WTC11 (cell line): ENCODE results near the gene FAM217B. TPM values are rescaled to one million over a fixed set of nuclear protein-coding genes. Genes with fewer than 3 reads are reported as not detected.
A peak's percentile ranks its signal among the peaks of the same experiment; 100 is the strongest.

ENCODE experiments used
- ATAC-seq: fragments of 200-7000 bp; cut with Tn5 transposase; 2 replicates; pipeline ENCODE4 v1.10.0; 2021; ENCODE audit warnings: mild to moderate bottlenecking, moderate library complexity
- CTCF ChIA-PET: fragments of 300-600 bp; sonication (Branson Sonifier 250); formaldehyde crosslinking; loops from one replicate; lab custom pipeline; 2021; ENCODE audit warnings: antibody characterized with exemption; lab: Charles Lee
- POLR2A ChIA-PET: fragments of 350-600 bp; sonication (Branson Sonifier 250); formaldehyde crosslinking; loops from one replicate; lab custom pipeline; 2021; ENCODE audit warnings: antibody characterized with exemption; lab: Charles Lee
- DNase-seq: peaks from one replicate; pipeline ENCODE4 v3.0.0; 2021; ENCODE audit warnings: low spot score
- H3K27ac Mint-ChIP-seq: 2 replicates; pipeline ENCODE4 v1.8.0; 2021; ENCODE audit warnings: mixed read lengths
- H3K27me3 Mint-ChIP-seq: 2 replicates; pipeline ENCODE4 v1.8.0; 2021; ENCODE audit warnings: low read depth, mild to moderate bottlenecking, moderate library complexity, mixed read lengths
- H3K36me3 Mint-ChIP-seq: 2 replicates; pipeline ENCODE4 v1.8.0; 2021; ENCODE audit warnings: mixed read lengths
- H3K4me1 Mint-ChIP-seq: 2 replicates; pipeline ENCODE4 v1.8.0; 2022; ENCODE audit warnings: mixed read lengths
- H3K4me3 Mint-ChIP-seq: 2 replicates; pipeline ENCODE4 v1.8.0; 2021; ENCODE audit warnings: mild to moderate bottlenecking, moderate library complexity, mixed read lengths
- H3K9me3 Mint-ChIP-seq: 2 replicates; pipeline ENCODE4 v1.8.0; 2021; ENCODE audit warnings: mixed read lengths
- AFF4 ChIP-seq: sonication (generic); formaldehyde crosslinking; IDR thresholded peaks from 2 replicates; pipeline ENCODE4 v1.8.1; 2023; ENCODE audit warnings: mild to moderate bottlenecking, missing genetic modification reagents, borderline replicate concordance
- AR ChIP-seq: fragments of 250-450 bp; sonication (Bioruptor Pico); IDR thresholded peaks from 2 replicates; pipeline ENCODE4 v1.9.0; 2021; ENCODE audit warnings: mild to moderate bottlenecking
- ATF6 ChIP-seq: sonication (generic); formaldehyde crosslinking; IDR thresholded peaks from 2 replicates; pipeline ENCODE4 v1.8.1; 2023; ENCODE audit warnings: mild to moderate bottlenecking, missing genetic modification reagents
- CDX4 ChIP-seq: fragments of 250-450 bp; sonication (Bioruptor Pico); IDR thresholded peaks from 2 replicates; pipeline ENCODE4 v1.9.0; 2021; ENCODE audit warnings: moderate library complexity, mild to moderate bottlenecking, inconsistent platforms, borderline replicate concordance
- FOXK1 ChIP-seq: sonication (generic); formaldehyde crosslinking; IDR thresholded peaks from 2 replicates; pipeline ENCODE4 v1.8.0; 2022; ENCODE audit warnings: mild to moderate bottlenecking, moderate library complexity, missing genetic modification reagents
- GABPB1 ChIP-seq: sonication (generic); formaldehyde crosslinking; IDR thresholded peaks from 2 replicates; pipeline ENCODE4 v1.8.1; 2023; ENCODE audit warnings: mild to moderate bottlenecking, missing genetic modification reagents
- KAT7 ChIP-seq: sonication (generic); formaldehyde crosslinking; IDR thresholded peaks from 2 replicates; pipeline ENCODE4 v1.8.1; 2023; ENCODE audit warnings: missing genetic modification reagents, mild to moderate bottlenecking, borderline replicate concordance
- MAX ChIP-seq: sonication (generic); formaldehyde crosslinking; IDR thresholded peaks from 2 replicates; pipeline ENCODE4 v1.8.0; 2022; ENCODE audit warnings: mild to moderate bottlenecking, missing genetic modification reagents
- OVOL2 ChIP-seq: fragments of 250-450 bp; sonication (Bioruptor Pico); IDR thresholded peaks from 2 replicates; pipeline ENCODE4 v1.9.0; 2021; ENCODE audit warnings: mild to moderate bottlenecking, borderline replicate concordance
- PREB ChIP-seq: sonication (generic); formaldehyde crosslinking; IDR thresholded peaks from 2 replicates; pipeline ENCODE4 v1.8.1; 2022; ENCODE audit warnings: mild to moderate bottlenecking, missing genetic modification reagents, moderate library complexity, borderline replicate concordance
- SOX15 ChIP-seq: fragments of 250-450 bp; sonication (Bioruptor Pico); IDR thresholded peaks from 2 replicates; pipeline ENCODE4 v1.9.0; 2021; ENCODE audit warnings: mild to moderate bottlenecking
- ZNF219 ChIP-seq: sonication (generic); formaldehyde crosslinking; IDR thresholded peaks from 2 replicates; pipeline ENCODE4 v1.8.0; 2023; ENCODE audit warnings: missing genetic modification reagents, mild to moderate bottlenecking, borderline replicate concordance
- ZNF512 ChIP-seq: sonication (generic); formaldehyde crosslinking; IDR thresholded peaks from 2 replicates; pipeline ENCODE4 v1.8.1; 2022; ENCODE audit warnings: missing genetic modification reagents, borderline replicate concordance
- ZNF532 ChIP-seq: fragments of 250-450 bp; sonication (Bioruptor Pico); IDR thresholded peaks from 2 replicates; pipeline ENCODE4 v1.9.0; 2021; ENCODE audit warnings: mild to moderate bottlenecking, borderline replicate concordance
- total RNA-seq: library from RNA; stranded (reverse); gene quantifications from 3 replicates; pipeline ENCODE4 v1.2.3, GENCODE V29; 2021

Gene FAM217B
- total RNA-seq, 1 experiment from 2014 or later, result 14.8 TPM

GRCh38 chr20:59938696-59939051 lies 1.5 kb upstream of the FAM217B start:
- peak overlapping the region; percentile 54 for H3K4me3 Mint-ChIP-seq
- H3K27ac Mint-ChIP-seq, result no peak overlapping the region
- TF ChIP-seq ZNF512 (CRISPR knock-in tag), result no peak
- H3K27me3 Mint-ChIP-seq, result peaks cover 50% of the 10 kb centered on the region
- POLR2A ChIA-PET, result no interaction called here
- H3K36me3 Mint-ChIP-seq, result peaks cover 8% of the 10 kb centered on the region
- DNase-seq (no peak), ATAC-seq (no peak)
- H3K9me3 Mint-ChIP-seq, result peaks cover 7% of the 10 kb centered on the region
- H3K4me1 Mint-ChIP-seq, result peaks cover 7% of the 10 kb centered on the region
- CTCF ChIA-PET, result interaction anchor here (1.7 kb wide), 2 partner anchors 119 to 155 kb away, joined by 4 to 5 read pairs; no protein-coding TSS in a partner anchor

GRCh38 chr20:59939052-59939878 lies 924 bp upstream of the FAM217B start:
- Mint-ChIP-seq H3K36me3 (peaks cover 10% of the 10 kb centered on the region), H3K27me3 (peaks cover 47% of the 10 kb centered on the region), H3K4me3 (peak overlapping the region; percentile 77), H3K4me1 (peaks cover 7% of the 10 kb centered on the region), H3K9me3 (peaks cover 7% of the 10 kb centered on the region), H3K27ac (no peak overlapping the region)
- ChIA-PET CTCF (interaction anchor here (1.0 to 2.1 kb wide), 5 partner anchors 16 to 156 kb away, joined by 3 to 13 read pairs (median 4); no protein-coding TSS in a partner anchor), POLR2A (interaction anchor here (1.1 kb wide), 1 partner anchor 55 kb away, joined by 5 read pairs; no protein-coding TSS in a partner anchor)
- ATAC-seq (peak; percentile 13), DNase-seq (peak; percentile 43)
- peak; percentile 84 for TF ChIP-seq FOXK1 (CRISPR knock-in tag)
- peak; percentile 88; the same call in 1 of the 2 replicates for TF ChIP-seq ZNF219 (CRISPR knock-in tag)
- no peak for TF ChIP-seq AFF4
- TF ChIP-seq ATF6, result 0 out of 2 replicates have a peak, but pooled peaks have one; percentile 29
- TF ChIP-seq CDX4 (CRISPR knock-in tag), result no peak
- 0 out of 2 replicates have a peak, but pooled peaks have one; percentile 74 for TF ChIP-seq KAT7 (CRISPR knock-in tag)
- no peak for TF ChIP-seq OVOL2 (CRISPR knock-in tag)
- TF ChIP-seq MAX, result peak; percentile 98
- TF ChIP-seq ZNF532 (CRISPR knock-in tag), result no peak
- no peak for TF ChIP-seq GABPB1
- TF ChIP-seq SOX15 (CRISPR knock-in tag), result no peak
- TF ChIP-seq PREB, result no peak
- no peak for TF ChIP-seq AR (CRISPR knock-in tag)
